HG02588 (cell line): ENCODE measurements around the gene CHMP4A.

Experiments
- ATAC-seq: cut with Tn5 transposase; IDR thresholded peaks from one replicate; pipeline ENCODE4 v1.9.1; 2021; ENCODE audit warnings: mild to moderate bottlenecking, moderate library complexity; ENCODE audit not compliant: unreplicated experiment

CHMP4A gene

GRCh38 chr14:24182110-24182882 lies 31.0 kb downstream of the CHMP4A start:
- ATAC-seq: no peak

GRCh38 chr14:24181371-24182077 lies 31.8 kb downstream of the CHMP4A start:
- no peak for ATAC-seq

- no peak for ATAC-seq
Observed at GRCh38 chr14:24179961-24180796, 33.1 kb downstream of the CHMP4A start.

- ATAC-seq: no peak
Observed at GRCh38 chr14:24179294-24179960, 33.9 kb downstream of the CHMP4A start.

GRCh38 chr14:24178399-24179178 lies 34.7 kb downstream of the CHMP4A start:
- no peak for ATAC-seq

GRCh38 chr14:24177891-24178290 lies 35.4 kb downstream of the CHMP4A start:
- ATAC-seq: no peak

GRCh38 chr14:24177041-24177825 lies 36.1 kb downstream of the CHMP4A start:
- ATAC-seq: no peak

- ATAC-seq: no peak
Observed at GRCh38 chr14:24176599-24176998, 36.7 kb downstream of the CHMP4A start.

GRCh38 chr14:24172871-24173281 lies 40.4 kb downstream of the CHMP4A start:
- no peak for ATAC-seq

GRCh38 chr14:24172261-24172860 lies 40.9 kb downstream of the CHMP4A start:
- ATAC-seq: no peak

- ATAC-seq: peak; percentile 83
Observed at GRCh38 chr14:24171422-24172260, 41.6 kb downstream of the CHMP4A start, which contains the start of gene REC8. Gene REC8 (plus strand): TSS chr14:24172080. CDS start chr14:24172553, 473 bp downstream.

GRCh38 chr14:24167469-24168114 lies 45.7 kb downstream of the CHMP4A start:
- ATAC-seq: no peak

GRCh38 chr14:24165785-24166184 lies 47.5 kb downstream of the CHMP4A start:
- ATAC-seq: no peak

GRCh38 chr14:24164518-24164991 lies 48.7 kb downstream of the CHMP4A start:
- ATAC-seq: no peak

GRCh38 chr14:24162093-24162492 lies 51.2 kb downstream of the CHMP4A start:
- ATAC-seq: no peak

GRCh38 chr14:24160850-24161804 lies 52.2 kb downstream of the CHMP4A start, which contains the start of gene IRF9:
Gene IRF9 (plus strand): TSS chr14:24161265. CDS start chr14:24162145, 880 bp downstream.
- peak; percentile 75 for ATAC-seq
